ENCODE results near the gene NTHL1. TPM values are rescaled to one million over a fixed set of nuclear protein-coding genes. Genes with fewer than 3 reads are reported as not detected.
A peak's percentile ranks its signal among the peaks of the same experiment; 100 is the strongest.
"Not testable (repeated sequence)": the region's sequence is repeated elsewhere in the genome, so short reads cannot be mapped to it uniquely, and the experiment has no call there.

The NTHL1 gene
- total RNA-seq, 2 donors from 2014 or later: 6.7 to 6.8 TPM

GRCh38 chr16:2023092-2024031 is 24.3 kb downstream of the NTHL1 start:
- no peaks in the 10 kb centered on the region for H3K9me3 ChIP-seq (ENCODE audit: control insufficient read depth, low read length, poor library complexity, severe bottlenecking)
- Mint-ChIP-seq H3K27me3 (peaks cover 21% of the 10 kb centered on the region), H3K36me3 (ENCODE audit: low read depth) (peaks cover 2% of the 10 kb centered on the region), H3K4me1 (peaks cover 10% of the 10 kb centered on the region), H3K4me3 (peak overlapping the region; percentile 82), H3K27ac (peak overlapping the region; percentile 43)
- DNase-seq (peak; percentile 96 to 97 (median 97)), ATAC-seq (peak; percentile 93)

GRCh38 chr16:2022723-2023091 is 24.9 kb downstream of the NTHL1 start:
- peaks cover 2% of the 10 kb centered on the region for H3K36me3 Mint-ChIP-seq (ENCODE audit: low read depth)
- peaks cover 21% of the 10 kb centered on the region for H3K27me3 Mint-ChIP-seq
- peaks cover 10% of the 10 kb centered on the region for H3K4me1 Mint-ChIP-seq
- peak overlapping the region; percentile 43 for H3K27ac Mint-ChIP-seq
- H3K9me3 ChIP-seq (ENCODE audit: control insufficient read depth, low read length, poor library complexity, severe bottlenecking): no peaks in the 10 kb centered on the region
- peak overlapping the region; percentile 82 for H3K4me3 Mint-ChIP-seq
- DNase-seq (peak in 1 of 3 donors; percentile 17), ATAC-seq (peak; percentile 20)

GRCh38 chr16:2019921-2020831 is 27.5 kb downstream of the NTHL1 start:
- no peaks in the 10 kb centered on the region for H3K9me3 ChIP-seq (ENCODE audit: control insufficient read depth, low read length, poor library complexity, severe bottlenecking)
- ATAC-seq (no peak), DNase-seq (no peak)
- H3K27me3 Mint-ChIP-seq: peaks cover 21% of the 10 kb centered on the region
- H3K36me3 Mint-ChIP-seq (ENCODE audit: low read depth): peaks cover 2% of the 10 kb centered on the region
- H3K4me1 Mint-ChIP-seq: peaks cover 7% of the 10 kb centered on the region
- peak overlapping the region; percentile 39 for H3K4me3 Mint-ChIP-seq
- H3K27ac Mint-ChIP-seq: no peak overlapping the region

- H3K36me3 Mint-ChIP-seq (ENCODE audit: low read depth): peaks cover 2% of the 10 kb centered on the region
- no peaks in the 10 kb centered on the region for H3K9me3 ChIP-seq (ENCODE audit: control insufficient read depth, low read length, poor library complexity, severe bottlenecking)
- peak within 1 kb of the TSS; percentile 39 for H3K4me3 Mint-ChIP-seq
- DNase-seq (no peak), ATAC-seq (no peak)
- H3K27ac Mint-ChIP-seq: no peak within 1 kb of the TSS
- H3K4me1 Mint-ChIP-seq: peaks cover 7% of the 10 kb centered on the region
- H3K27me3 Mint-ChIP-seq: peaks cover 21% of the 10 kb centered on the region
Observed at GRCh38 chr16:2019518-2019920, 28.1 kb downstream of the NTHL1 start, which contains the start of gene NPW. TSS of gene NPW (plus strand) at chr16:2019785.

GRCh38 chr16:2016407-2016922 is 31.2 kb downstream of the NTHL1 start:
- Mint-ChIP-seq H3K27ac (no peak overlapping the region), H3K27me3 (peaks cover 12% of the 10 kb centered on the region), H3K36me3 (ENCODE audit: low read depth) (peaks cover 2% of the 10 kb centered on the region), H3K4me1 (no peaks in the 10 kb centered on the region), H3K4me3 (no peak overlapping the region)
- no peak for ATAC-seq
- no peaks in the 10 kb centered on the region for H3K9me3 ChIP-seq (ENCODE audit: control insufficient read depth, low read length, poor library complexity, severe bottlenecking)
- DNase-seq: no peak

- ATAC-seq (no peak), DNase-seq (no peak)
- no peak overlapping the region for H3K27ac Mint-ChIP-seq
- H3K27me3 Mint-ChIP-seq: peaks cover 11% of the 10 kb centered on the region
- peaks cover 2% of the 10 kb centered on the region for H3K36me3 Mint-ChIP-seq (ENCODE audit: low read depth)
- no peak overlapping the region for H3K4me3 Mint-ChIP-seq
- no peaks in the 10 kb centered on the region for H3K9me3 ChIP-seq (ENCODE audit: control insufficient read depth, low read length, poor library complexity, severe bottlenecking)
- no peaks in the 10 kb centered on the region for H3K4me1 Mint-ChIP-seq
Observed at GRCh38 chr16:2015947-2016208, 31.8 kb downstream of the NTHL1 start.

GRCh38 chr16:2015117-2015946 is 32.3 kb downstream of the NTHL1 start:
- peaks cover 6% of the 10 kb centered on the region for H3K27me3 Mint-ChIP-seq
- no peak for DNase-seq
- peaks cover 2% of the 10 kb centered on the region for H3K36me3 Mint-ChIP-seq (ENCODE audit: low read depth)
- H3K4me1 Mint-ChIP-seq: no peaks in the 10 kb centered on the region
- no peak overlapping the region for H3K27ac Mint-ChIP-seq
- no peaks in the 10 kb centered on the region for H3K9me3 ChIP-seq (ENCODE audit: control insufficient read depth, low read length, poor library complexity, severe bottlenecking)
- no peak overlapping the region for H3K4me3 Mint-ChIP-seq
- no peak for ATAC-seq

GRCh38 chr16:2013527-2013926 is 34.1 kb downstream of the NTHL1 start:
- DNase-seq (no peak), ATAC-seq (no peak)
- Mint-ChIP-seq H3K4me3 (no peak overlapping the region), H3K27ac (no peak overlapping the region), H3K4me1 (peaks cover 7% of the 10 kb centered on the region), H3K36me3 (ENCODE audit: low read depth) (no peaks in the 10 kb centered on the region), H3K27me3 (peaks cover under 1% of the 10 kb centered on the region)
- H3K9me3 ChIP-seq (ENCODE audit: control insufficient read depth, low read length, poor library complexity, severe bottlenecking): no peaks in the 10 kb centered on the region

- not testable (repeated sequence) for H3K27ac Mint-ChIP-seq, ATAC-seq
Observed at GRCh38 chr16:2011726-2012125, 35.9 kb downstream of the NTHL1 start.

GRCh38 chr16:2009791-2010510 is 37.7 kb downstream of the NTHL1 start, which contains the start of gene ZNF598:
TSS of gene ZNF598 (minus strand) at chr16:2009821.
- H3K36me3 Mint-ChIP-seq (ENCODE audit: low read depth): no peaks in the 10 kb centered on the region
- peak within 1 kb of the TSS; percentile 88 for H3K4me3 Mint-ChIP-seq
- H3K9me3 ChIP-seq (ENCODE audit: control insufficient read depth, low read length, poor library complexity, severe bottlenecking): no peaks in the 10 kb centered on the region
- ATAC-seq (peak; percentile 96), DNase-seq (peak; percentile 72 to 79 (median 72))
- no peaks in the 10 kb centered on the region for H3K27me3 Mint-ChIP-seq
- peak within 1 kb of the TSS; percentile 91 for H3K27ac Mint-ChIP-seq
- H3K4me1 Mint-ChIP-seq: peaks cover 23% of the 10 kb centered on the region

More at GRCh38 chr16:2011726-2012125, 35.9 kb downstream of the NTHL1 start:
- H3K4me1 Mint-ChIP-seq: peaks cover 19% of the 10 kb centered on the region
- DNase-seq; H3K36me3 Mint-ChIP-seq (ENCODE audit: low read depth); H3K27me3 Mint-ChIP-seq; H3K4me3 Mint-ChIP-seq; H3K9me3 ChIP-seq (ENCODE audit: control insufficient read depth, low read length, poor library complexity, severe bottlenecking): not testable (repeated sequence)

GRCh38 chr16:2009164-2009711 is 38.4 kb downstream of the NTHL1 start:
- Mint-ChIP-seq H3K4me3 (peak overlapping the region; percentile 88), H3K27ac (peak overlapping the region; percentile 83), H3K36me3 (ENCODE audit: low read depth) (no peaks in the 10 kb centered on the region), H3K27me3 (no peaks in the 10 kb centered on the region), H3K4me1 (peaks cover 25% of the 10 kb centered on the region)
- no peaks in the 10 kb centered on the region for H3K9me3 ChIP-seq (ENCODE audit: control insufficient read depth, low read length, poor library complexity, severe bottlenecking)
- ATAC-seq: peak; percentile 54
- DNase-seq: no peak
